Naive thymus-derived CD4-positive, alpha-beta T cell (primary cell): ENCODE measurements around the gene FPGT. TPM values are rescaled to one million over a fixed set of nuclear protein-coding genes. Genes with fewer than 3 reads are reported as not detected.
A peak's percentile ranks its signal among the peaks of the same experiment; 100 is the strongest.

Experiments used
- ATAC-seq: fragments of 150-1000 bp; cut with Tn5 transposase; 2 replicates; pipeline ENCODE4 v1.10.0; 2021; ENCODE audit warnings: mild to moderate bottlenecking, moderate library complexity
- CTCF ChIA-PET: fragments of 350-600 bp; sonication (Branson Sonifier 250); formaldehyde crosslinking; loops from one replicate; lab custom pipeline; 2021; ENCODE audit warnings: antibody characterized with exemption; lab: Charles Lee
- POLR2A ChIA-PET: fragments of 350-600 bp; sonication (Branson Sonifier 250); formaldehyde crosslinking; loops from one replicate; lab custom pipeline; 2021; ENCODE audit warnings: antibody characterized with exemption, inconsistent platforms; lab: Charles Lee
- DNase-seq, 9 donors: peaks; one replicate each; pipeline versions ENCODE4 v3.0.0 to v3.0.0-alpha.2; 2020 to 2022; ENCODE audit warnings: mixed read lengths in 1 of 9
- H3K27ac ChIP-seq: one replicate; pipeline ENCODE4 v1.7.0; 2013; ENCODE audit warnings: mild to moderate bottlenecking, low read depth, low read length, moderate library complexity
- H3K27me3 ChIP-seq, 2 donors: one replicate each; pipeline ENCODE4 v1.7.0; 2013; ENCODE audit warnings: low read length in 2 of 2, mild to moderate bottlenecking in 2 of 2, moderate library complexity in 2 of 2; ENCODE audit not compliant: control insufficient read depth in 2 of 2, insufficient read depth in 2 of 2
- H3K36me3 ChIP-seq, 3 experiments: 1 replicate in 2 of 3; 2 replicates in 1 of 3; pipeline ENCODE4 v1.7.0; 2013; ENCODE audit warnings: low read length in 3 of 3, mild to moderate bottlenecking in 3 of 3, moderate library complexity in 1 of 3; ENCODE audit not compliant: insufficient read depth in 3 of 3, control insufficient read depth in 2 of 3
- H3K4me1 ChIP-seq, 2 donors: one replicate each; pipeline ENCODE4 v1.7.0; 2013; ENCODE audit warnings: low read length in 2 of 2, mild to moderate bottlenecking in 2 of 2, moderate library complexity in 1 of 2; ENCODE audit not compliant: control insufficient read depth in 2 of 2, insufficient read depth in 2 of 2
- H3K4me3 ChIP-seq: 2 replicates; pipeline ENCODE4 v1.7.0; 2013; ENCODE audit warnings: mild to moderate bottlenecking, low read length
- H3K9me3 ChIP-seq, 3 experiments: 1 replicate in 2 of 3; 2 replicates in 1 of 3; pipeline ENCODE4 v1.7.0; 2013; ENCODE audit warnings: low read length in 3 of 3; ENCODE audit not compliant: control insufficient read depth in 2 of 3
- H3K27ac Mint-ChIP-seq, 9 donors: one replicate each; pipeline ENCODE4 v1.8.0; 2020 to 2022; ENCODE audit warnings: mixed read lengths in 9 of 9, mild to moderate bottlenecking in 8 of 9, moderate library complexity in 5 of 9, inconsistent platforms in 2 of 9
- H3K27me3 Mint-ChIP-seq, 5 donors: one replicate each; pipeline ENCODE4 v1.8.0; 2021 to 2022; ENCODE audit warnings: mixed read lengths in 5 of 5, mild to moderate bottlenecking in 1 of 5
- H3K36me3 Mint-ChIP-seq, 5 donors: one replicate each; pipeline ENCODE4 v1.8.0; 2020 to 2022; ENCODE audit warnings: mixed read lengths in 5 of 5, mild to moderate bottlenecking in 3 of 5, inconsistent platforms in 1 of 5
- H3K4me1 Mint-ChIP-seq, 7 donors: one replicate each; pipeline ENCODE4 v1.8.0; 2020 to 2022; ENCODE audit warnings: mixed read lengths in 7 of 7, mild to moderate bottlenecking in 3 of 7, inconsistent platforms in 1 of 7
- H3K4me3 Mint-ChIP-seq, 10 donors: one replicate each; pipeline ENCODE4 v1.8.0; 2020 to 2022; ENCODE audit warnings: mild to moderate bottlenecking in 10 of 10, mixed read lengths in 10 of 10, moderate library complexity in 6 of 10, inconsistent platforms in 2 of 10
- H3K9me3 Mint-ChIP-seq, 11 donors: one replicate each; pipeline ENCODE4 v1.8.0; 2020 to 2022; ENCODE audit warnings: mixed read lengths in 11 of 11, mild to moderate bottlenecking in 4 of 11, inconsistent platforms in 1 of 11, moderate library complexity in 1 of 11
- intact Hi-C, 2 donors: fragments of 100-400 bp; cut with micrococcal nuclease; formaldehyde crosslinking; loops; one replicate each; pipeline ENCODE4 v1.15.1; 2023
- polyA plus RNA-seq, 2 donors: library from polyadenylated mRNA; unstranded; fragments of 300-500 nt; fragmentation: Illumina TruSeq; gene quantifications; one replicate each; pipeline ENCODE4 v1.2.3, GENCODE V29; 2021
- total RNA-seq, 6 experiments: library from RNA in 5 of 6; stranded (reverse) in 5 of 6; gene quantifications; 1 replicate in 5 of 6; 2 replicates in 1 of 6; pipeline ENCODE4 v1.2.3 and lab custom pipeline; 2021 to 2026

Gene FPGT
- total and polyA plus RNA-seq, 7 experiments from 2014 or later, result 5.1 to 17.7 (median 9.7) TPM

DNA sequence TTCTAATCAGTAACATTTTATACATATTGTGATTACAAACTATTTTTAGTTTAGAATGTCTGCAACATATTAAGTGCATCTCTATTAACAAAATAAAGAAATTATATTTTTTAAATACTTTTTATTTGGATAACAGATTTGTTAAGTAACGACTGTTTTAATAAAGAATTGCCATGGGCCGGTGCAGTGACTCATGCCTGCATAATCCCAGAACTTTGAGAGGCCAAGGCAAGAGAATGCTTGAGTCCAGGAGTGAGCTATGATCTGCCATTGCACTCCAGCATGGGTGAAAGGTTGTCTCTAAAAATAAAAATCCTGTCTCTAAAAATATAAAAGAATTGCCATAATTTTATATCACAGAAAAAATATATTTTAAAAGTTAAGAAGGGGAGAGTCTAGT is 4.1 kb upstream of the FPGT start:
- intact Hi-C loops, result no loop called here
- H3K4me1 ChIP-seq, result peaks cover 0 to 2% of the 10 kb centered on the region in 2 donors

DNA sequence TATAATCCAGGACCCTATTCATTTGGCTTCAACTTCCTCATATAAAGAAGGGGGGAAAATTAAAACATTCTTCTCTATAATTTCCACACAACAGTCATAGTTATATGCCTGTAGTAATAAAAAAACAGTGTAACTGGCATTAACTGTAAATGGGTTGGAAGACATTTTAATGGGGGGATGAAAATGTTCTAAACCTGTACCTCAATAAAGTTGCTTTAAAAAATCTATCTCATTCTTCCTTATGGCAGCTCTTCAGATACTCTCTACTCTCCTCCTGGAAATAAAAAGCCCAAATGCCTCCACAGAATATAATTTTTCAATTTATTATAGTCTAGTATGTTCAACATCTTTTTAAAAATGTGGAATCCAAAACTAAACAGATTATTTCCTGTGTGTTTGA is 2.7 kb upstream of the FPGT start:
- ChIA-PET CTCF (no interaction called here), POLR2A (no interaction called here)
- H3K27me3 Mint-ChIP-seq, result peaks cover 0 to 7% (median 0%) of the 10 kb centered on the region in 5 donors
- ATAC-seq, result no peak
- H3K36me3 Mint-ChIP-seq, result peaks cover 0 to 5% (median 4%) of the 10 kb centered on the region in 5 donors
- H3K27ac Mint-ChIP-seq, result peak overlapping the region in 1 of 9 donors; percentile 82
- peaks cover 0 to 3% (median 0%) of the 10 kb centered on the region in 11 donors for H3K9me3 Mint-ChIP-seq
- Histone ChIP-seq H3K36me3 (peaks cover 0 to 4% (median 0%) of the 10 kb centered on the region in 3 experiments), H3K4me1 (peaks cover 5% of the 10 kb centered on the region in 2 donors), H3K9me3 (no peaks in the 10 kb centered on the region), H3K4me3 (no peak overlapping the region), H3K27me3 (no peaks in the 10 kb centered on the region), H3K27ac (no peak overlapping the region)
- intact Hi-C loops, result no loop called here
- H3K4me1 Mint-ChIP-seq, result peaks cover 16 to 34% (median 19%) of the 10 kb centered on the region in 7 donors
- DNase-seq, result no peak
- no peak overlapping the region for H3K4me3 Mint-ChIP-seq

More for the DNA sequence above, 4.1 kb upstream of the FPGT start:
- Mint-ChIP-seq H3K36me3 (peaks cover 0 to 8% (median 0%) of the 10 kb centered on the region in 5 donors), H3K4me3 (no peak overlapping the region), H3K27me3 (peaks cover 0 to 7% (median 0%) of the 10 kb centered on the region in 5 donors), H3K9me3 (peaks cover 0 to 9% (median 2%) of the 10 kb centered on the region in 11 donors), H3K4me1 (peaks cover 12 to 24% (median 13%) of the 10 kb centered on the region in 7 donors), H3K27ac (no peak overlapping the region)
- Histone ChIP-seq H3K9me3 (no peaks in the 10 kb centered on the region), H3K27me3 (no peaks in the 10 kb centered on the region), H3K4me3 (no peak overlapping the region), H3K27ac (no peak overlapping the region), H3K36me3 (peaks cover 0 to 4% (median 0%) of the 10 kb centered on the region in 3 experiments)
- no peak for DNase-seq
- CTCF ChIA-PET, result no interaction called here
- ATAC-seq, result no peak
- POLR2A ChIA-PET, result no interaction called here

DNA sequence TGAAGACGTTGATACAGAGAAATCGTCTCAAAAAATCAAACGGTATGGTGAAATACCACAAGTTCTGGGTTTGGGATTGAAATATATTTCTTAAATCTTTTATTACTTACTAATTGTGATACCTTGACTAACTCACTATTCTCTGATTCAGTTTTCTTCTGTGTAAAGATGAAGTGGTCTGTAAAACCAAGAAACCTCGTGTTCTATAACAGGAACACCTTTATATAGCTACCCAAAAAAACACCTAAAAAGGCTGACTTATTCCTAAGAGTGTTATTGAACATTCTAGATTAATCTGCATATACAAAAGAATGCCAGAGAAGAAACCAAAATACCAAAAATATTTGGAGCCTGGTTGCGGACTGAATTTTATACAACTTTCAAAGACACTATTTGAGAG is 787 bp upstream of the FPGT start:
- peaks cover 5% of the 10 kb centered on the region in 2 donors for H3K4me1 ChIP-seq
- H3K4me3 ChIP-seq, result peak overlapping the region; percentile 85

DNA sequence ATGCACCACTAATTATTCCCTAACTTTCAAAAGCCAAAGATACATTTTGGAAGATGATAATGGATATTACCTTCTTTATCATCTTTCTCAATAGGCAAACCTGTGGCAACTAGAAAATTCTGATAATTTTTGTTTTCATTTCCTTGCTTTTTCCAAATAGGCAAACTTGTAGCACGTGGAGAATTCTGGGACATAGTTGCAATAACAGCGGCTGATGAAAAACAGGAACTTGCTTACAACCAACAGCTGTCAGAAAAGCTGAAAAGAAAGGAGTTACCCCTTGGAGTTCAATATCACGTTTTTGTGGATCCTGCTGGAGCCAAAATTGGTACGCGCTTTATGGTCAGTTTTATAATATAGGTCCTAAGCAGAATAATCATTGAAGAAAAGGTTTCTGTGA is 1.5 kb downstream of the FPGT start:
- Mint-ChIP-seq H3K27me3 (peaks cover 0 to 7% (median 0%) of the 10 kb centered on the region in 5 donors), H3K4me1 (peaks cover 16 to 39% (median 19%) of the 10 kb centered on the region in 7 donors), H3K36me3 (peaks cover 0 to 22% (median 11%) of the 10 kb centered on the region in 5 donors), H3K9me3 (no peaks in the 10 kb centered on the region), H3K27ac (peak overlapping the region in 2 of 9 donors; percentile 96), H3K4me3 (peak overlapping the region in 8 of 10 donors; percentile 91 to 99 (median 94))
- CTCF ChIA-PET, result interaction anchor here (1.2 kb wide), 1 partner anchor 534 kb away, joined by 4 read pairs; no protein-coding TSS in a partner anchor
- intact Hi-C loops, result loop anchor here (2.0 kb wide), 4 partner anchors 1525 to 1917 kb away; partner anchors contain the start of genes ACADM (in 1 of the 2), NEGR1 (in 1 of the 2), RABGGTB (in 1 of the 2) and ST6GALNAC3 (in 1 of the 2)
- ATAC-seq (no peak), DNase-seq (no peak)
- Histone ChIP-seq H3K27ac (no peak overlapping the region), H3K27me3 (no peaks in the 10 kb centered on the region), H3K4me1 (peaks cover 5% of the 10 kb centered on the region in 2 donors), H3K36me3 (peaks cover 0 to 3% (median 0%) of the 10 kb centered on the region in 3 experiments), H3K4me3 (no peak overlapping the region), H3K9me3 (no peaks in the 10 kb centered on the region)
- POLR2A ChIA-PET, result no interaction called here

More for the DNA sequence above, 787 bp upstream of the FPGT start:
- Histone ChIP-seq H3K36me3 (peaks cover 0 to 3% (median 0%) of the 10 kb centered on the region in 3 experiments), H3K27me3 (no peaks in the 10 kb centered on the region), H3K27ac (peak overlapping the region; percentile 84), H3K9me3 (no peaks in the 10 kb centered on the region)
- H3K4me1 Mint-ChIP-seq, result peaks cover 16 to 39% (median 19%) of the 10 kb centered on the region in 7 donors
- CTCF ChIA-PET, result no interaction called here
- peak overlapping the region; percentile 91 to 98 (median 96) for H3K27ac Mint-ChIP-seq
- H3K9me3 Mint-ChIP-seq, result no peaks in the 10 kb centered on the region
- H3K27me3 Mint-ChIP-seq, result peaks cover 0 to 7% (median 0%) of the 10 kb centered on the region in 5 donors
- peaks cover 0 to 20% (median 5%) of the 10 kb centered on the region in 5 donors for H3K36me3 Mint-ChIP-seq
- peak overlapping the region; percentile 91 to 99 (median 94) for H3K4me3 Mint-ChIP-seq
- ATAC-seq (no peak), DNase-seq (peak in 2 of 9 donors; percentile 1 to 9)
- POLR2A ChIA-PET, result no interaction called here
- intact Hi-C loops, result loop anchor here in 1 of 2 donors (2.0 kb wide), 1 partner anchor 1528 kb away; the partner anchor contains the start of gene ACADM

DNA sequence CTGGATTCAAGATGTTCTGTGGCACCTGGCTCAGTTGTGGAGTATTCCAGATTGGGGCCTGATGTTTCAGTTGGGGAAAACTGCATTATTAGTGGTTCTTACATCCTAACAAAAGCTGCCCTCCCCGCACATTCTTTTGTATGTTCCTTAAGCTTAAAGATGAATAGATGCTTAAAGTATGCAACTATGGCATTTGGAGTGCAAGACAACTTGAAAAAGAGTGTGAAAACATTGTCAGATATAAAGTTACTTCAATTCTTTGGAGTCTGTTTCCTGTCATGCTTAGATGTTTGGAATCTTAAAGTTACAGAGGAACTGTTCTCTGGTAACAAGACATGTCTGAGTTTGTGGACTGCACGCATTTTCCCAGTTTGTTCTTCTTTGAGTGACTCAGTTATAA is 7.2 kb downstream of the FPGT start:
- intact Hi-C loops, result no loop called here
- H3K4me1 ChIP-seq, result no peaks in the 10 kb centered on the region
- Mint-ChIP-seq H3K36me3 (peaks cover 0 to 56% (median 24%) of the 10 kb centered on the region in 5 donors), H3K27me3 (no peaks in the 10 kb centered on the region), H3K4me1 (peaks cover 0 to 5% (median 2%) of the 10 kb centered on the region in 7 donors), H3K9me3 (peaks cover 0 to 2% (median 0%) of the 10 kb centered on the region in 11 donors), H3K27ac (no peak overlapping the region), H3K4me3 (no peak overlapping the region)
- ATAC-seq, result no peak
- POLR2A ChIA-PET, result no interaction called here
- H3K27ac ChIP-seq, result no peak overlapping the region
- H3K4me3 ChIP-seq, result no peak overlapping the region
- H3K9me3 ChIP-seq, result no peaks in the 10 kb centered on the region
- DNase-seq, result no peak
- peaks cover 0 to 10% (median 3%) of the 10 kb centered on the region in 3 experiments for H3K36me3 ChIP-seq
- CTCF ChIA-PET, result no interaction called here
- H3K27me3 ChIP-seq, result no peaks in the 10 kb centered on the region

GRCh38 chr1:74215229-74215628 is 17.2 kb downstream of the FPGT start:
- POLR2A ChIA-PET, result no interaction called here
- H3K4me3 Mint-ChIP-seq, result no peak overlapping the region
- H3K9me3 Mint-ChIP-seq, result peaks cover 0 to 5% (median 3%) of the 10 kb centered on the region in 11 donors
- no peaks in the 10 kb centered on the region for H3K36me3 ChIP-seq
- H3K9me3 ChIP-seq, result no peaks in the 10 kb centered on the region
- no peaks in the 10 kb centered on the region for H3K27me3 ChIP-seq
- ATAC-seq, result no peak
- H3K27ac ChIP-seq, result no peak overlapping the region
- intact Hi-C loops, result no loop called here
- no peak overlapping the region for H3K4me3 ChIP-seq
- H3K4me1 Mint-ChIP-seq, result peaks cover 0 to 2% (median 0%) of the 10 kb centered on the region in 7 donors
- no peaks in the 10 kb centered on the region for H3K4me1 ChIP-seq
- no peaks in the 10 kb centered on the region for H3K27me3 Mint-ChIP-seq
- H3K27ac Mint-ChIP-seq, result no peak overlapping the region
- DNase-seq, result no peak
- H3K36me3 Mint-ChIP-seq, result peaks cover 0 to 19% (median 12%) of the 10 kb centered on the region in 5 donors
- CTCF ChIA-PET, result no interaction called here
